ENCODE measurements around the gene SHLD2.

DNA sequence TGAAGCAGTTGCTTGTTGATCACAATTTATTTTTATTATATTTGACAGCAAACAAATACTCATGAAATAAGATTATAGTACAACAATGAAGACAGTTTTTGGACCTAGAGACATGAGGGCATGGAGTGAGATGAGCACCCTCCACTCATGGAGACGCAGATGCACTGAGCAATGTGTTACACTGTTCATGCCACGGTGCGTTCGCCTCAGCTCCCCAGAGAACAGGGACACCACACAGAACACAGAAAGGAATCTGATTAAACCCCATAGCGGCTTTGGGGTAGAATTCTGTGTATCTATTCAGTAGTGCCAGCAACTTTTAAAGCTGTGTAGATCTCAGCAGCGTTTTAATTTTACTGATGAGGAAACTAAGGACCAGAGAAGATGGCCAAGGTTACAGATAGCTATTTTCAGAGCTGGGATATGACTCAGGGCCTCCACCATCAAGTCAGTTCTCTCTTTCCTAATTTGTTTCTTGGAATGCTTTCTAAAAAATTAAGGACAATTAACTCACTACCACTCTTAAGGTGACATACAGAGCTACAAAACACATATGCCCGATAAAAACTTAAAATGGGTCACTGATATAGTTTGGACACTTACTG, 41.3 kb upstream of the SHLD2 start:
- TF ChIP-seq, protein P1, sequence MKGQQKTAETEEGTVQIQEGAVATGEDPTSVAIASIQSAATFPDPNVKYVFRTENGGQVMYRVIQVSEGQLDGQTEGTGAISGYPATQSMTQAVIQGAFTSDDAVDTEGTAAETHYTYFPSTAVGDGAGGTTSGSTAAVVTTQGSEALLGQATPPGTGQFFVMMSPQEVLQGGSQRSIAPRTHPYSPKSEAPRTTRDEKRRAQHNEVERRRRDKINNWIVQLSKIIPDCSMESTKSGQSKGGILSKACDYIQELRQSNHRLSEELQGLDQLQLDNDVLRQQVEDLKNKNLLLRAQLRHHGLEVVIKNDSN (CRISPR knock-in tag; IDR thresholded peaks at IDR 0.05): no peak
- TF ChIP-seq CTCF (IDR thresholded peaks at IDR 0.05): no peak
- no peak for TF ChIP-seq IRF1 (CRISPR knock-in tag; IDR thresholded peaks at IDR 0.05)

Measured in WTC11 (cell line).